CD4-positive, alpha-beta T cell treated with Interleukin-12 subunit alpha and Interleukin-12 subunit beta, for 1 hour (primary cell): ENCODE results near the gene TPPP3.
"Not testable (repeated sequence)": the region's sequence is repeated elsewhere in the genome, so short reads cannot be mapped to it uniquely, and the experiment has no call there.

Experiments used
- DNase-seq: peaks from one replicate; pipeline ENCODE4 v3.0.0-alpha.2; 2020

TPPP3 gene

GRCh38 chr16:67388591-67388990 lies 4.7 kb downstream of the TPPP3 start:
- no peak for DNase-seq

- DNase-seq = no peak
Observed at GRCh38 chr16:67388191-67388590, 5.1 kb downstream of the TPPP3 start.

GRCh38 chr16:67387479-67388079 lies 5.7 kb downstream of the TPPP3 start:
- no peak for DNase-seq

GRCh38 chr16:67386861-67387455 lies 6.3 kb downstream of the TPPP3 start:
- DNase-seq = no peak

- DNase-seq = no peak
Observed at GRCh38 chr16:67384778-67385510, 8.4 kb downstream of the TPPP3 start.

- no peak for DNase-seq
Observed at GRCh38 chr16:67383284-67383683, 10.0 kb downstream of the TPPP3 start.

- no peak for DNase-seq
Observed at GRCh38 chr16:67378642-67379041, 14.7 kb downstream of the TPPP3 start.

- not testable (repeated sequence) for DNase-seq
Observed at GRCh38 chr16:67376012-67376411, 17.3 kb downstream of the TPPP3 start.

- DNase-seq = peak; percentile 14
Observed at GRCh38 chr16:67372664-67373063, 20.6 kb downstream of the TPPP3 start.

GRCh38 chr16:67370661-67371060 lies 22.6 kb downstream of the TPPP3 start:
- no peak for DNase-seq

- no peak for DNase-seq
Observed at GRCh38 chr16:67364600-67365235, 28.6 kb downstream of the TPPP3 start.

GRCh38 chr16:67361038-67361437 lies 32.3 kb downstream of the TPPP3 start:
- no peak for DNase-seq

- not testable (repeated sequence) for DNase-seq
Observed at GRCh38 chr16:67359540-67360269, 33.6 kb downstream of the TPPP3 start.

GRCh38 chr16:67357561-67357960 lies 35.7 kb downstream of the TPPP3 start:
- no peak for DNase-seq

- no peak for DNase-seq
Observed at GRCh38 chr16:67356396-67356795, 36.9 kb downstream of the TPPP3 start.

- not testable (repeated sequence) for DNase-seq
Observed at GRCh38 chr16:67352463-67352862, 40.8 kb downstream of the TPPP3 start.

- no peak for DNase-seq
Observed at GRCh38 chr16:67350324-67350723, 43.0 kb downstream of the TPPP3 start.

- DNase-seq = peak; percentile 38
Observed at GRCh38 chr16:67349172-67349571, 44.1 kb downstream of the TPPP3 start.

- DNase-seq = no peak
Observed at GRCh38 chr16:67346341-67346740, 47.0 kb downstream of the TPPP3 start.

- no peak for DNase-seq
Observed at GRCh38 chr16:67345401-67345800, 47.9 kb downstream of the TPPP3 start.

GRCh38 chr16:67342616-67343015 lies 50.7 kb downstream of the TPPP3 start:
- DNase-seq = no peak

- DNase-seq = no peak
Observed at GRCh38 chr16:67341250-67341649, 52.0 kb downstream of the TPPP3 start.
